MM.1S (cell line): ENCODE data around the gene LIMS2.

Source experiments
- EZH2phosphoT487 ChIP-seq: fragments of 300-600 bp; sonication (generic); IDR thresholded peaks from 2 replicates; pipeline ENCODE4 v1.6.1; 2018; ENCODE audit warnings: antibody characterized with exemption, low read length
- TF ChIP-seq, protein P1 (sequence below): fragments of 300-600 bp; sonication (generic); IDR thresholded peaks from 2 replicates; pipeline ENCODE4 v1.5.1; 2016; ENCODE audit warnings: antibody characterized with exemption, low read length, mixed read lengths

- TF ChIP-seq, protein P1, sequence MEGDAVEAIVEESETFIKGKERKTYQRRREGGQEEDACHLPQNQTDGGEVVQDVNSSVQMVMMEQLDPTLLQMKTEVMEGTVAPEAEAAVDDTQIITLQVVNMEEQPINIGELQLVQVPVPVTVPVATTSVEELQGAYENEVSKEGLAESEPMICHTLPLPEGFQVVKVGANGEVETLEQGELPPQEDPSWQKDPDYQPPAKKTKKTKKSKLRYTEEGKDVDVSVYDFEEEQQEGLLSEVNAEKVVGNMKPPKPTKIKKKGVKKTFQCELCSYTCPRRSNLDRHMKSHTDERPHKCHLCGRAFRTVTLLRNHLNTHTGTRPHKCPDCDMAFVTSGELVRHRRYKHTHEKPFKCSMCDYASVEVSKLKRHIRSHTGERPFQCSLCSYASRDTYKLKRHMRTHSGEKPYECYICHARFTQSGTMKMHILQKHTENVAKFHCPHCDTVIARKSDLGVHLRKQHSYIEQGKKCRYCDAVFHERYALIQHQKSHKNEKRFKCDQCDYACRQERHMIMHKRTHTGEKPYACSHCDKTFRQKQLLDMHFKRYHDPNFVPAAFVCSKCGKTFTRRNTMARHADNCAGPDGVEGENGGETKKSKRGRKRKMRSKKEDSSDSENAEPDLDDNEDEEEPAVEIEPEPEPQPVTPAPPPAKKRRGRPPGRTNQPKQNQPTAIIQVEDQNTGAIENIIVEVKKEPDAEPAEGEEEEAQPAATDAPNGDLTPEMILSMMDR = no peak
- TF ChIP-seq EZH2phosphoT487 = no peak
Observed at GRCh38 chr2:127589358-127589757, 86.0 kb downstream of the LIMS2 start.
